HG03066 (cell line): Measurements from ENCODE around the gene ANXA1.

Source experiments
- ATAC-seq: cut with Tn5 transposase; IDR thresholded peaks from one replicate; pipeline ENCODE4 v1.9.1; 2021; ENCODE audit warnings: low read depth; ENCODE audit not compliant: unreplicated experiment

Gene ANXA1

GRCh38 chr9:73137914-73138313, 13.8 kb upstream of the ANXA1 start:
- ATAC-seq, result no peak

GRCh38 chr9:73138516-73138915, 13.1 kb upstream of the ANXA1 start:
- no peak for ATAC-seq

- no peak for ATAC-seq
Measured at GRCh38 chr9:73141282-73141681, 10.4 kb upstream of the ANXA1 start.

- no peak for ATAC-seq
Measured at GRCh38 chr9:73143711-73144328, 7.8 kb upstream of the ANXA1 start.

GRCh38 chr9:73146111-73146815, 5.4 kb upstream of the ANXA1 start:
- ATAC-seq, result no peak

- ATAC-seq, result no peak
Measured at GRCh38 chr9:73148447-73148937, 3.2 kb upstream of the ANXA1 start.

- ATAC-seq, result peak; percentile 69
Measured at GRCh38 chr9:73149371-73150067, 2.1 kb upstream of the ANXA1 start.

- no peak for ATAC-seq
Measured at GRCh38 chr9:73152543-73152844, 829 bp downstream of the ANXA1 start.

- peak; percentile 55 for ATAC-seq
Measured at GRCh38 chr9:73152953-73153352, 1.3 kb downstream of the ANXA1 start.

GRCh38 chr9:73153793-73154227, 2.1 kb downstream of the ANXA1 start:
- ATAC-seq, result no peak

- no peak for ATAC-seq
Measured at GRCh38 chr9:73154271-73154670, 2.6 kb downstream of the ANXA1 start.

- ATAC-seq, result no peak
Measured at GRCh38 chr9:73154722-73155121, 3.1 kb downstream of the ANXA1 start.

GRCh38 chr9:73155377-73155776, 3.7 kb downstream of the ANXA1 start:
- no peak for ATAC-seq

- no peak for ATAC-seq
Measured at GRCh38 chr9:73155968-73156864, 4.6 kb downstream of the ANXA1 start.

GRCh38 chr9:73156865-73157187, 5.2 kb downstream of the ANXA1 start:
- no peak for ATAC-seq

GRCh38 chr9:73157811-73158210, 6.1 kb downstream of the ANXA1 start:
- ATAC-seq, result no peak

GRCh38 chr9:73158723-73159122, 7.1 kb downstream of the ANXA1 start:
- no peak for ATAC-seq

- no peak for ATAC-seq
Measured at GRCh38 chr9:73160868-73161267, 9.2 kb downstream of the ANXA1 start.

- ATAC-seq, result no peak
Measured at GRCh38 chr9:73162987-73163768, 11.5 kb downstream of the ANXA1 start.

GRCh38 chr9:73165911-73166310, 14.2 kb downstream of the ANXA1 start:
- no peak for ATAC-seq
